GM12891 (cell line): ENCODE data around the gene WDR55.

Experiments used
- POLR2A ChIP-seq: IDR thresholded peaks from 2 replicates; pipeline ENCODE4 v1.6.1; 2011; ENCODE audit warnings: low read depth, low read length, control low read depth
- POLR2AphosphoS5 ChIP-seq: IDR thresholded peaks from 2 replicates; pipeline ENCODE4 v1.6.1; 2011; ENCODE audit warnings: low read depth, low read length, control low read depth
- TAF1 ChIP-seq: IDR thresholded peaks from 2 replicates; pipeline ENCODE4 v1.6.1; 2011; ENCODE audit warnings: low read depth, low read length, control low read depth

GRCh38 chr5:140664030-140664358 lies 710 bp upstream of the WDR55 start:
- TF ChIP-seq POLR2AphosphoS5 (no peak), POLR2A (no peak), TAF1 (no peak)
